CD4-positive, CD25-positive, alpha-beta regulatory T cell (primary cell): ENCODE data around the gene MTCH1. TPM values are rescaled to one million over a fixed set of nuclear protein-coding genes. Genes with fewer than 3 reads are reported as not detected.
A peak's percentile ranks its signal among the peaks of the same experiment; 100 is the strongest.

ENCODE experiments used
- ATAC-seq, 2 donors: fragments of 150-1000 bp; cut with Tn5 transposase; one replicate each; pipeline ENCODE4 v1.10.0; 2021; ENCODE audit warnings: low read depth in 2 of 2, moderate number of reproducible peaks in 2 of 2, moderate library complexity in 1 of 2
- DNase-seq, 3 donors: peaks; one replicate each; pipeline versions ENCODE4 v3.0.0 to v3.0.0-alpha.2; 2012 to 2022; ENCODE audit warnings: mixed read lengths in 1 of 3
- H3K27ac ChIP-seq: one replicate; pipeline ENCODE4 v1.7.0; 2013; ENCODE audit warnings: mild to moderate bottlenecking, low read length; ENCODE audit not compliant: insufficient read depth, poor library complexity, severe bottlenecking
- H3K27me3 ChIP-seq: one replicate; pipeline ENCODE4 v1.7.0; 2013; ENCODE audit warnings: low read length; ENCODE audit not compliant: control insufficient read depth, insufficient read depth
- H3K36me3 ChIP-seq: one replicate; pipeline ENCODE4 v1.7.0; 2013; ENCODE audit warnings: mild to moderate bottlenecking, low read length, moderate library complexity; ENCODE audit not compliant: control insufficient read depth, insufficient read depth
- H3K4me1 ChIP-seq: 2 replicates; pipeline ENCODE4 v1.7.0; 2013; ENCODE audit warnings: mild to moderate bottlenecking, low read length; ENCODE audit not compliant: insufficient read depth, control insufficient read depth, poor library complexity, severe bottlenecking
- H3K4me3 ChIP-seq: one replicate; pipeline ENCODE4 v1.7.0; 2013; ENCODE audit warnings: low read depth, mild to moderate bottlenecking, low read length, moderate library complexity
- H3K9me3 ChIP-seq, 2 experiments: 1 replicate in 1 of 2; 2 replicates in 1 of 2; pipeline ENCODE4 v1.7.0; 2013; ENCODE audit warnings: low read length in 2 of 2, mild to moderate bottlenecking in 1 of 2, moderate library complexity in 1 of 2; ENCODE audit not compliant: control insufficient read depth in 2 of 2
- H3K27ac Mint-ChIP-seq, 3 donors: one replicate each; pipeline ENCODE4 v1.8.0; 2020 to 2022; ENCODE audit warnings: mild to moderate bottlenecking in 3 of 3, mixed read lengths in 3 of 3, moderate library complexity in 2 of 3
- H3K27me3 Mint-ChIP-seq: one replicate; pipeline ENCODE4 v1.8.0; 2022; ENCODE audit warnings: mild to moderate bottlenecking, mixed read lengths
- H3K36me3 Mint-ChIP-seq: one replicate; pipeline ENCODE4 v1.8.0; 2020; ENCODE audit warnings: mixed read lengths
- H3K4me1 Mint-ChIP-seq, 4 donors: one replicate each; pipeline ENCODE4 v1.8.0; 2020 to 2022; ENCODE audit warnings: mixed read lengths in 4 of 4, mild to moderate bottlenecking in 1 of 4
- H3K4me3 Mint-ChIP-seq, 4 donors: one replicate each; pipeline ENCODE4 v1.8.0; 2020 to 2022; ENCODE audit warnings: mild to moderate bottlenecking in 4 of 4, mixed read lengths in 4 of 4, moderate library complexity in 3 of 4
- H3K9me3 Mint-ChIP-seq, 7 donors: one replicate each; pipeline ENCODE4 v1.8.0; 2020 to 2022; ENCODE audit warnings: mixed read lengths in 7 of 7, mild to moderate bottlenecking in 3 of 7, moderate library complexity in 2 of 7
- polyA plus RNA-seq, 4 donors: library from polyadenylated mRNA; unstranded; fragments of 300-500 nt; fragmentation: Illumina TruSeq; gene quantifications; one replicate each; pipeline ENCODE4 v1.2.3, GENCODE V29; 2021
- total RNA-seq: library from RNA; stranded (reverse); gene quantifications from one replicate; pipeline ENCODE4 v1.2.3, GENCODE V29; 2022

The MTCH1 gene
- total and polyA plus RNA-seq, 5 donors from 2014 or later, result 83.9 to 220 (median 92.5) TPM

GRCh38 chr6:36962874-36963273 is 23.1 kb downstream of the MTCH1 start:
- H3K36me3 ChIP-seq, result peaks cover 24% of the 10 kb centered on the region
- peaks cover 38% of the 10 kb centered on the region for H3K4me1 ChIP-seq
- Mint-ChIP-seq H3K27me3 (no peaks in the 10 kb centered on the region), H3K36me3 (peaks cover 4% of the 10 kb centered on the region), H3K4me3 (peak overlapping the region; percentile 65 to 83 (median 73)), H3K9me3 (no peaks in the 10 kb centered on the region), H3K27ac (peak overlapping the region; percentile 78 to 93 (median 87)), H3K4me1 (peaks cover 5 to 58% (median 36%) of the 10 kb centered on the region in 4 donors)
- H3K4me3 ChIP-seq, result peak overlapping the region; percentile 44
- ATAC-seq, result peak; percentile 59 to 69
- peak; percentile 65 to 90 (median 80) for DNase-seq
- H3K27me3 ChIP-seq, result no peaks in the 10 kb centered on the region
- H3K9me3 ChIP-seq, result no peaks in the 10 kb centered on the region
- peak overlapping the region; percentile 24 for H3K27ac ChIP-seq

DNA sequence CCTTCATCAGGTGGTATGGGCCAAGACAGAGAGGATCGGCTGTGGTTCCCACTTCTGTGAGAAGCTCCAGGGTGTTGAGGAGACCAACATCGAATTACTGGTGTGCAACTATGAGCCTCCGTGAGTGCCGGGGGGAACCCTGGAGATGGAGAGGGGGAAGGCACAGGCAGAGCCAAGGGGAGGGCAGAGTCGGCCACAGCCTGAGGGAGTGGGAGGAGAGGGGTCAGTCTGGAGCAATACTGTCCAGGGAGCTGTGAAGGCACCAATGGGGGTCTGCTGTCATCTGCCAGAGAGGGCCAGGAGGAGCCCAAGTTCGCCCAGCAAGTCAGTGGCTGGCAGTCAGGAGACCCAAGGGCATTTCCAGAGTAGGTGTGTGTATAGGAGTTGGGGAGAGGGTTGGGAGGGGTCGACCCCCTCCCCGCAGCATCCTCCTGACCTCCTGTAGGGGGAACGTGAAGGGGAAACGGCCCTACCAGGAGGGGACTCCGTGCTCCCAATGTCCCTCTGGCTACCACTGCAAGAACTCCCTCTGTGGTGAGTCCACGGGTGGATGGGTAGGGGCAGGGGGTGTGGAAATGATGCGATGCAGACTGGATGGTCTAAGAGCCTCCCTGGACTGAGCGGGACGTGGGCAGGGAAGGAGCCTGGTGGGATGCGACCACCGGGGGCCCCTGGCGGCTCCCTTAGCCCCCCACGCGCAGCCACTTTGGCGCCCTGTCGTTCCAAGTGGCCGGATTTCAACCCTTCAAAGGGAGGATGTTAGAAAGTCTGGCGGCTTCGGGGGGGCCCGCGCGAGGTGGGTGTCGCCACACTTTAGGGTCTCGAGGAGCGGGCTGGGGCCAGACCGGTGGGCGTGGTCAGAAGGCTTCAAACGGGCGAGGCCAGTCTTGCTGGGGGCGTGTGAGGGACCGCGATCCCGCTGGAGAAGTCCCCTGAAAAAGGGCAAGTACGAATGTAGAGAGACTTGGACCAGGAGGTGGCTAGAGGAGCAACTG is 24.3 kb downstream of the MTCH1 start:
- H3K27me3 ChIP-seq, result no peaks in the 10 kb centered on the region
- Mint-ChIP-seq H3K27me3 (no peaks in the 10 kb centered on the region), H3K36me3 (peaks cover 4% of the 10 kb centered on the region), H3K27ac (peak overlapping the region in 2 of 3 donors; percentile 55 to 93), H3K4me3 (peak overlapping the region in 2 of 4 donors; percentile 16 to 73), H3K9me3 (no peaks in the 10 kb centered on the region), H3K4me1 (peaks cover 10 to 68% (median 43%) of the 10 kb centered on the region in 4 donors)
- peaks cover 49% of the 10 kb centered on the region for H3K4me1 ChIP-seq
- no peak overlapping the region for H3K4me3 ChIP-seq
- no peaks in the 10 kb centered on the region for H3K9me3 ChIP-seq
- ATAC-seq (no peak), DNase-seq (no peak)
- H3K36me3 ChIP-seq, result peaks cover 13% of the 10 kb centered on the region
- no peak overlapping the region for H3K27ac ChIP-seq

GRCh38 chr6:36959555-36960250 is 26.3 kb downstream of the MTCH1 start:
- Histone ChIP-seq H3K9me3 (no peaks in the 10 kb centered on the region), H3K4me3 (no peak overlapping the region), H3K27me3 (no peaks in the 10 kb centered on the region), H3K36me3 (peaks cover 9% of the 10 kb centered on the region), H3K27ac (no peak overlapping the region), H3K4me1 (peaks cover 63% of the 10 kb centered on the region)
- no peak for DNase-seq
- no peaks in the 10 kb centered on the region for H3K9me3 Mint-ChIP-seq
- peak overlapping the region in 1 of 3 donors; percentile 63 for H3K27ac Mint-ChIP-seq
- H3K4me1 Mint-ChIP-seq, result peaks cover 16 to 74% (median 50%) of the 10 kb centered on the region in 4 donors
- peak overlapping the region in 2 of 4 donors; percentile 49 to 76 for H3K4me3 Mint-ChIP-seq
- no peak for ATAC-seq
- no peaks in the 10 kb centered on the region for H3K27me3 Mint-ChIP-seq
- no peaks in the 10 kb centered on the region for H3K36me3 Mint-ChIP-seq

GRCh38 chr6:36958775-36959554 is 27.0 kb downstream of the MTCH1 start:
- no peaks in the 10 kb centered on the region for H3K36me3 Mint-ChIP-seq
- no peak overlapping the region for H3K4me3 ChIP-seq
- H3K4me1 ChIP-seq, result peaks cover 63% of the 10 kb centered on the region
- H3K27ac Mint-ChIP-seq, result no peak overlapping the region
- DNase-seq (no peak), ATAC-seq (no peak)
- H3K27me3 Mint-ChIP-seq, result no peaks in the 10 kb centered on the region
- no peaks in the 10 kb centered on the region for H3K9me3 ChIP-seq
- H3K4me3 Mint-ChIP-seq, result peak overlapping the region in 1 of 4 donors; percentile 26
- no peaks in the 10 kb centered on the region for H3K9me3 Mint-ChIP-seq
- H3K4me1 Mint-ChIP-seq, result peaks cover 21 to 74% (median 52%) of the 10 kb centered on the region in 4 donors
- peaks cover 9% of the 10 kb centered on the region for H3K36me3 ChIP-seq
- no peak overlapping the region for H3K27ac ChIP-seq
- H3K27me3 ChIP-seq, result no peaks in the 10 kb centered on the region

GRCh38 chr6:36957773-36958271 is 28.2 kb downstream of the MTCH1 start:
- no peaks in the 10 kb centered on the region for H3K27me3 ChIP-seq
- no peaks in the 10 kb centered on the region for H3K36me3 Mint-ChIP-seq
- no peaks in the 10 kb centered on the region for H3K9me3 ChIP-seq
- DNase-seq (no peak), ATAC-seq (no peak)
- no peak overlapping the region for H3K4me3 ChIP-seq
- H3K27ac ChIP-seq, result no peak overlapping the region
- no peaks in the 10 kb centered on the region for H3K27me3 Mint-ChIP-seq
- peaks cover 59% of the 10 kb centered on the region for H3K4me1 ChIP-seq
- no peaks in the 10 kb centered on the region for H3K9me3 Mint-ChIP-seq
- H3K4me1 Mint-ChIP-seq, result peaks cover 28 to 71% (median 50%) of the 10 kb centered on the region in 4 donors
- H3K27ac Mint-ChIP-seq, result peak overlapping the region in 1 of 3 donors; percentile 31
- peaks cover 9% of the 10 kb centered on the region for H3K36me3 ChIP-seq
- H3K4me3 Mint-ChIP-seq, result peak overlapping the region in 3 of 4 donors; percentile 11 to 96 (median 93)

DNA sequence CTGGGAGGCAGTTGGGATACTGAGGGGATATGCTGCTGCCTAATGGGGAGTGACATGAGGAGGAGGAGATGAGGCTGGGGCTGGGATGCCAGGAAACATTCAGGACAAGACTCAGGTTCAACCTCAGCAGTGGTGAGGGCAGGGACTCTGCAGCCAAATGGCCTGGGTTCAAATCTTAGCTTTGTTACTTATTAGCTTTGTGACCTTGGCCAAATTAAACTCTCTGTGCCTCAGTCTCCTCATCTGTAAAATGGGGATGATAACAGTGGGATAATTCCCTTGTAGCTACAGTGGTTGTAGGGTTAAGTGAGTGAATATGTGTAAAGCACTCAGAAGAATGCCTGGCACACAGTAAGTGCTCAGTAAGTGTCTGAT is 29.6 kb downstream of the MTCH1 start:
- Histone ChIP-seq H3K4me1 (peaks cover 52% of the 10 kb centered on the region), H3K27ac (no peak overlapping the region), H3K27me3 (no peaks in the 10 kb centered on the region), H3K4me3 (peak overlapping the region; percentile 84), H3K9me3 (no peaks in the 10 kb centered on the region), H3K36me3 (peaks cover 9% of the 10 kb centered on the region)
- Mint-ChIP-seq H3K9me3 (no peaks in the 10 kb centered on the region), H3K4me3 (peak overlapping the region; percentile 88 to 96 (median 92)), H3K36me3 (no peaks in the 10 kb centered on the region), H3K4me1 (peaks cover 28 to 64% (median 45%) of the 10 kb centered on the region in 4 donors), H3K27ac (peak overlapping the region in 2 of 3 donors; percentile 83 to 89), H3K27me3 (no peaks in the 10 kb centered on the region)
- ATAC-seq (no peak), DNase-seq (no peak)
